Middle frontal gyrus (tissue), 1 donor: ENCODE data around the gene CDRT15.
"Not testable (repeated sequence)": the region's sequence is repeated elsewhere in the genome, so short reads cannot be mapped to it uniquely, and the experiment has no call there.

Experiments used
- DNase-seq: peaks from one replicate; pipeline ENCODE4 v3.0.0-alpha.2; 2015; ENCODE audit warnings: low spot score; ENCODE audit errors: extremely low spot score

CDRT15 gene

GRCh38 chr17:14186443-14186842, 50.2 kb downstream of the CDRT15 start:
- DNase-seq = not testable (repeated sequence)
